Neural cell (in vitro differentiated cells): ENCODE results near the gene FNDC3B. TPM values are rescaled to one million over a fixed set of nuclear protein-coding genes. Genes with fewer than 3 reads are reported as not detected.

Experiments
- H2AFZ ChIP-seq: fragments of 200-600, 300-800 bp; sonication (generic), shearing (Covaris generic); 2 replicates; pipeline ENCODE4 v1.6.0; 2014; ENCODE audit warnings: low read depth, mild to moderate bottlenecking, antibody characterized with exemption, low read length, moderate library complexity
- H3F3A ChIP-seq: fragments of 200-600 bp; shearing (Covaris generic); 2 replicates; pipeline ENCODE4 v1.6.1; 2016; ENCODE audit warnings: mild to moderate bottlenecking, moderate library complexity, mixed read lengths, antibody characterized with exemption, low read length; ENCODE audit not compliant: insufficient read depth, poor library complexity, severe bottlenecking
- H3K27ac ChIP-seq: fragments of 200-600, 300-800 bp; sonication (generic), shearing (Covaris generic); 2 replicates; pipeline ENCODE4 v1.5.1; 2014; ENCODE audit warnings: mild to moderate bottlenecking, low read length, moderate library complexity
- H3K27me3 ChIP-seq: fragments of 300-800, 200-600 bp; sonication (generic), shearing (Covaris generic); 2 replicates; pipeline ENCODE4 v1.6.0; 2014; ENCODE audit warnings: mild to moderate bottlenecking, low read depth, low read length, moderate library complexity; ENCODE audit not compliant: insufficient read depth
- H3K36me3 ChIP-seq: fragments of 300-800, 200-600 bp; sonication (generic), shearing (Covaris generic); 2 replicates; pipeline ENCODE4 v1.5.1; 2014; ENCODE audit warnings: mild to moderate bottlenecking, antibody characterized with exemption, low read length, moderate library complexity; ENCODE audit not compliant: insufficient read depth
- H3K4me2 ChIP-seq: fragments of 300-800, 200-600 bp; sonication (generic), shearing (Covaris generic); 2 replicates; pipeline ENCODE4 v1.6.0; 2014; ENCODE audit warnings: mild to moderate bottlenecking, low read length
- H3K4me3 ChIP-seq: fragments of 300-800, 200-600 bp; sonication (generic), shearing (Covaris generic); 2 replicates; pipeline ENCODE4 v1.5.1; 2014; ENCODE audit warnings: mild to moderate bottlenecking, low read length, moderate library complexity
- H3K79me2 ChIP-seq: fragments of 200-600 bp; shearing (Covaris generic); replicated peaks from 2 replicates; pipeline ENCODE4 v1.6.0; 2014; ENCODE audit warnings: mild to moderate bottlenecking, low read length, moderate library complexity; ENCODE audit not compliant: insufficient read depth
- H3K9ac ChIP-seq: fragments of 300-800, 200-600 bp; sonication (generic), shearing (Covaris generic); 2 replicates; pipeline ENCODE4 v1.6.1; 2016; ENCODE audit warnings: mild to moderate bottlenecking, low read length, mixed read lengths
- H3K9me2 ChIP-seq: fragments of 200-600 bp; shearing (Covaris generic); 2 replicates; pipeline ENCODE4 v1.6.1; 2016; ENCODE audit warnings: mild to moderate bottlenecking, low read length, mixed read lengths; ENCODE audit not compliant: insufficient read depth
- H3K9me3 ChIP-seq: fragments of 200-600, 300-800 bp; sonication (generic), shearing (Covaris generic); 2 replicates; pipeline ENCODE4 v1.6.1; 2016; ENCODE audit warnings: mild to moderate bottlenecking, mixed run types, low read length, moderate library complexity, mixed read lengths
- H4K20me1 ChIP-seq: fragments of 200-600 bp; shearing (Covaris generic); 2 replicates; pipeline ENCODE4 v1.6.1; 2016; ENCODE audit warnings: mild to moderate bottlenecking, mixed run types; ENCODE audit not compliant: insufficient read depth
- EP300 ChIP-seq: fragments of 450-650 bp; conservative IDR thresholded peaks from 2 replicates; pipeline ENCODE4 v1.6.1; 2014; ENCODE audit warnings: antibody characterized with exemption, mild to moderate bottlenecking, moderate library complexity; ENCODE audit not compliant: poor library complexity, severe bottlenecking
- EZH2 ChIP-seq: fragments of 200-600, 300-800 bp; shearing (Covaris generic), sonication (generic); IDR thresholded peaks from 2 replicates; pipeline ENCODE4 v1.6.1; 2014; ENCODE audit warnings: antibody characterized with exemption, low read length, borderline replicate concordance, mild to moderate bottlenecking; ENCODE audit not compliant: insufficient read depth, poor library complexity, severe bottlenecking
- MXI1 ChIP-seq: fragments of 450-650 bp; conservative IDR thresholded peaks from 2 replicates; pipeline ENCODE4 v1.6.1; 2014; ENCODE audit warnings: antibody characterized with exemption, mild to moderate bottlenecking; ENCODE audit not compliant: poor library complexity, severe bottlenecking
- POLR2AphosphoS5 ChIP-seq: IDR thresholded peaks from 2 replicates; pipeline ENCODE4 v1.6.1; 2012
- RAD21 ChIP-seq: fragments of 450-650 bp; conservative IDR thresholded peaks from 2 replicates; pipeline ENCODE4 v1.6.1; 2014; ENCODE audit warnings: antibody characterized with exemption, mild to moderate bottlenecking, moderate library complexity
- SMC3 ChIP-seq: fragments of 450-650 bp; conservative IDR thresholded peaks from 2 replicates; pipeline ENCODE4 v1.6.1; 2014; ENCODE audit warnings: antibody characterized with exemption, mild to moderate bottlenecking, moderate library complexity; ENCODE audit not compliant: poor library complexity
- TAF1 ChIP-seq: IDR thresholded peaks from 2 replicates; pipeline ENCODE4 v1.6.1; 2012; ENCODE audit warnings: low read depth
- polyA plus RNA-seq: library from polyadenylated mRNA; depleted of rRNA; stranded (reverse); fragments of >200 nt; gene quantifications from 2 replicates; pipeline ENCODE4 v1.2.3, GENCODE V29; 2014
- TF ChIP-seq, protein P1 (sequence below): IDR thresholded peaks from 2 replicates; pipeline ENCODE4 v1.6.1; 2012; ENCODE audit warnings: borderline replicate concordance
- TF ChIP-seq, protein P2 (sequence below): fragments of 450-650 bp; IDR thresholded peaks from 2 replicates; pipeline ENCODE4 v1.5.1; 2014; ENCODE audit warnings: antibody characterized with exemption, mild to moderate bottlenecking, moderate library complexity; ENCODE audit not compliant: poor library complexity, severe bottlenecking

Gene FNDC3B
- polyA plus RNA-seq, 1 donor from 2014 or later: 4.9 TPM

DNA sequence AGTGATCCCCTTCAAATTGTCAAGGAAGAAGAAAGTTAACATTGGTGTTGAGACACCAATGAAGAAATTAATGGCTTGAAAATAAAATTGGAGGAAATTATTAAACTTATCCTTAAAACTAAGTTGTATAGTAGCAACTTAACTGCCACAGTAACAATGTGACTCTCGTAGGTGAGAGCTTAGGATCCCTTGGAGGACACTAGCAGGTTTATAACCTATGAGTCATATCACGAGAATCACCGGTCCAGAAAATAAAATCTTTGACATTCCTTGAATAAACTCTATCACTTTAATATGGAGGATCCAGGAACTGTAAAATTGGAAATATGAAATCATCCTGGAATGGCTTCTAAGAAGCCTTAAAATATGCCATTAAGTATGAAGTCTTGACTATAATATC, 406.8 kb downstream of the FNDC3B start:
- Histone ChIP-seq H3F3A (no peaks in the 10 kb centered on the region), H3K9me3 (no peaks in the 10 kb centered on the region), H3K36me3 (no peaks in the 10 kb centered on the region), H3K4me3 (no peak overlapping the region), H4K20me1 (no peaks in the 10 kb centered on the region), H3K9ac (no peak overlapping the region), H2AFZ (no peak overlapping the region), H3K27ac (no peak overlapping the region), H3K4me2 (no peak overlapping the region), H3K79me2 (no peaks in the 10 kb centered on the region), H3K27me3 (peaks cover 58% of the 10 kb centered on the region), H3K9me2 (no peaks in the 10 kb centered on the region)
- no peak for TF ChIP-seq RAD21
- TF ChIP-seq MXI1: no peak
- no peak for TF ChIP-seq EP300
- TF ChIP-seq POLR2AphosphoS5: no peak
- TF ChIP-seq, protein P1, sequence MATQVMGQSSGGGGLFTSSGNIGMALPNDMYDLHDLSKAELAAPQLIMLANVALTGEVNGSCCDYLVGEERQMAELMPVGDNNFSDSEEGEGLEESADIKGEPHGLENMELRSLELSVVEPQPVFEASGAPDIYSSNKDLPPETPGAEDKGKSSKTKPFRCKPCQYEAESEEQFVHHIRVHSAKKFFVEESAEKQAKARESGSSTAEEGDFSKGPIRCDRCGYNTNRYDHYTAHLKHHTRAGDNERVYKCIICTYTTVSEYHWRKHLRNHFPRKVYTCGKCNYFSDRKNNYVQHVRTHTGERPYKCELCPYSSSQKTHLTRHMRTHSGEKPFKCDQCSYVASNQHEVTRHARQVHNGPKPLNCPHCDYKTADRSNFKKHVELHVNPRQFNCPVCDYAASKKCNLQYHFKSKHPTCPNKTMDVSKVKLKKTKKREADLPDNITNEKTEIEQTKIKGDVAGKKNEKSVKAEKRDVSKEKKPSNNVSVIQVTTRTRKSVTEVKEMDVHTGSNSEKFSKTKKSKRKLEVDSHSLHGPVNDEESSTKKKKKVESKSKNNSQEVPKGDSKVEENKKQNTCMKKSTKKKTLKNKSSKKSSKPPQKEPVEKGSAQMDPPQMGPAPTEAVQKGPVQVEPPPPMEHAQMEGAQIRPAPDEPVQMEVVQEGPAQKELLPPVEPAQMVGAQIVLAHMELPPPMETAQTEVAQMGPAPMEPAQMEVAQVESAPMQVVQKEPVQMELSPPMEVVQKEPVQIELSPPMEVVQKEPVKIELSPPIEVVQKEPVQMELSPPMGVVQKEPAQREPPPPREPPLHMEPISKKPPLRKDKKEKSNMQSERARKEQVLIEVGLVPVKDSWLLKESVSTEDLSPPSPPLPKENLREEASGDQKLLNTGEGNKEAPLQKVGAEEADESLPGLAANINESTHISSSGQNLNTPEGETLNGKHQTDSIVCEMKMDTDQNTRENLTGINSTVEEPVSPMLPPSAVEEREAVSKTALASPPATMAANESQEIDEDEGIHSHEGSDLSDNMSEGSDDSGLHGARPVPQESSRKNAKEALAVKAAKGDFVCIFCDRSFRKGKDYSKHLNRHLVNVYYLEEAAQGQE: no peak
- TF ChIP-seq TAF1: no peak
- TF ChIP-seq SMC3: no peak
- TF ChIP-seq, protein P2, sequence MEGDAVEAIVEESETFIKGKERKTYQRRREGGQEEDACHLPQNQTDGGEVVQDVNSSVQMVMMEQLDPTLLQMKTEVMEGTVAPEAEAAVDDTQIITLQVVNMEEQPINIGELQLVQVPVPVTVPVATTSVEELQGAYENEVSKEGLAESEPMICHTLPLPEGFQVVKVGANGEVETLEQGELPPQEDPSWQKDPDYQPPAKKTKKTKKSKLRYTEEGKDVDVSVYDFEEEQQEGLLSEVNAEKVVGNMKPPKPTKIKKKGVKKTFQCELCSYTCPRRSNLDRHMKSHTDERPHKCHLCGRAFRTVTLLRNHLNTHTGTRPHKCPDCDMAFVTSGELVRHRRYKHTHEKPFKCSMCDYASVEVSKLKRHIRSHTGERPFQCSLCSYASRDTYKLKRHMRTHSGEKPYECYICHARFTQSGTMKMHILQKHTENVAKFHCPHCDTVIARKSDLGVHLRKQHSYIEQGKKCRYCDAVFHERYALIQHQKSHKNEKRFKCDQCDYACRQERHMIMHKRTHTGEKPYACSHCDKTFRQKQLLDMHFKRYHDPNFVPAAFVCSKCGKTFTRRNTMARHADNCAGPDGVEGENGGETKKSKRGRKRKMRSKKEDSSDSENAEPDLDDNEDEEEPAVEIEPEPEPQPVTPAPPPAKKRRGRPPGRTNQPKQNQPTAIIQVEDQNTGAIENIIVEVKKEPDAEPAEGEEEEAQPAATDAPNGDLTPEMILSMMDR: no peak
- TF ChIP-seq EZH2: no peak

DNA sequence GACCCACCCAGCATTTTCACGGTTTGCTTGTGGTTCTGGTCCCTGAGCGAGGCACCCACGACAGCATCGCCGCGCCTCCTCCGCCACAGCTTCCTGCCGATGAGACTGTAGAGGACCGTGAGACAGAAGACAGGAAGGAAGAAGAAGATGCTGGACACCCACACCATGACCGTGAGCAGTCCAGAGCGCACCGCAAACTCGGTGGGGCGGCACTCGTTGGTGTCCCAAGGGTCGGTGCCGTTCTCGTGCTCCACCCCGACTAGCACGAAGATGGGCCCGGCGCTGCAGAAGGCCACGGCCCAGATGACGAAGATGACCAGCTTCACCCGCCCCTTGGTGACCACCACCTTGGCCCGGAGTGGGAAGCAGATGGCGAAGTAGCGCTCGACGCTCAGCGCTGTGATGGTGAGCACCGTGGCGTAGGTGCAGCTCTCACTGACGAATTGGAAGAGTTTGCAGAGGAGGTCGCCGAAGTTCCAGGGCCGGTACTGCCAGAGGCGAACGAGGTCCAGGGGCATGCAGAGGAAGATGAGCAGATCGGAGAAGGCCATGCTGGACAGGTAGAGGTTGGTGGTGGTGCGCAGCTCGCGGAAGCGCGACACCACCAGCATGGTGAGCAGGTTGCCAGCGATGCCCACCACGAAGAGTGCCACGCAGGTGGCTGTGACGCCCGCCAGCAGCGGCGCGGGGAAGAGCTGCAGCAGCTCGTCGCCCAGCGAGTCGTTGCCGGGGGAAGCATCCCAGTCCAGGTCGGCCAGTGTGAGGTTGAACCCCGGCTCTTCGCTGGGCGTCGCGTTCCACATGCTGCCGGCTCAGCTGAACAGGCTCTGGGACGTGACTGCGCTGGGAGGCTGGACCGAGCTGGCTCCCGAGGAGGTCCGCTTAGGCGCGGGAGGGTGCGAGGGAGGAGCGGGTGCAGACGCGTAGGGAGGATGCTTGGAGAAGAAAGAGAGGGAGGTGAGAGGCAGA, 408.5 kb downstream of the FNDC3B start, which contains the start of gene GHSR:
TSS of gene GHSR (minus strand) at position 846 of the 969 bp plus-strand sequence. CDS start at position 803, 43 bp downstream.
- Histone ChIP-seq H3K9me2 (no peaks in the 10 kb centered on the region), H3K27me3 (peaks cover 63% of the 10 kb centered on the region), H3K9me3 (no peaks in the 10 kb centered on the region), H3K4me3 (peak within 1 kb of the TSS; percentile 65), H3F3A (no peaks in the 10 kb centered on the region), H3K9ac (peak within 1 kb of the TSS; percentile 22), H3K4me2 (peak within 1 kb of the TSS; percentile 28), H2AFZ (no peak within 1 kb of the TSS), H3K27ac (no peak within 1 kb of the TSS), H3K36me3 (no peaks in the 10 kb centered on the region), H4K20me1 (no peaks in the 10 kb centered on the region), H3K79me2 (no peaks in the 10 kb centered on the region)
- TF ChIP-seq EZH2: no peak
- no peak for TF ChIP-seq MXI1
- TF ChIP-seq, protein P1: no peak
- no peak for TF ChIP-seq RAD21
- no peak for TF ChIP-seq POLR2AphosphoS5
- no peak for TF ChIP-seq EP300
- no peak for TF ChIP-seq SMC3
- TF ChIP-seq, protein P2: no peak
- TF ChIP-seq TAF1: no peak
